Measurements from ENCODE around the gene TTLL3.

DNA sequence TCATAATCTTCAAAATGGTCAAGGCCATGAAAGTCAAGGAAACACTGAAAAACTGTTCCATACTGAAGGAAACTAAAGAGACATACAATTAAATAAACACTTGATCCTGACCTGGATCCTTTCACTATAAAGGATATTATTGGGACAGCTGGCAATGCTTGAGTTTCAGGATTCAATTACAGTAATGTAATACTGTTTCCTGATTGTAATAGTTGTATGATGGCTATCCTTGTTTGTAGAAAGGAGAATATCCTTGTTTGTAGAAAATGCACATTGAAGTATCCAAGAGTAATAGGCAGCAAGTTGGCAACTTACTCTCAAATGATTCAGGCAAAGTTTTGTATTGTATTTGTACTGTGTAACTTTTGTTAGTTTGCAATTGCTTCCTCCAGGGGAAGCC lies 65.4 kb downstream of the TTLL3 start:
- TF ChIP-seq, protein P1, sequence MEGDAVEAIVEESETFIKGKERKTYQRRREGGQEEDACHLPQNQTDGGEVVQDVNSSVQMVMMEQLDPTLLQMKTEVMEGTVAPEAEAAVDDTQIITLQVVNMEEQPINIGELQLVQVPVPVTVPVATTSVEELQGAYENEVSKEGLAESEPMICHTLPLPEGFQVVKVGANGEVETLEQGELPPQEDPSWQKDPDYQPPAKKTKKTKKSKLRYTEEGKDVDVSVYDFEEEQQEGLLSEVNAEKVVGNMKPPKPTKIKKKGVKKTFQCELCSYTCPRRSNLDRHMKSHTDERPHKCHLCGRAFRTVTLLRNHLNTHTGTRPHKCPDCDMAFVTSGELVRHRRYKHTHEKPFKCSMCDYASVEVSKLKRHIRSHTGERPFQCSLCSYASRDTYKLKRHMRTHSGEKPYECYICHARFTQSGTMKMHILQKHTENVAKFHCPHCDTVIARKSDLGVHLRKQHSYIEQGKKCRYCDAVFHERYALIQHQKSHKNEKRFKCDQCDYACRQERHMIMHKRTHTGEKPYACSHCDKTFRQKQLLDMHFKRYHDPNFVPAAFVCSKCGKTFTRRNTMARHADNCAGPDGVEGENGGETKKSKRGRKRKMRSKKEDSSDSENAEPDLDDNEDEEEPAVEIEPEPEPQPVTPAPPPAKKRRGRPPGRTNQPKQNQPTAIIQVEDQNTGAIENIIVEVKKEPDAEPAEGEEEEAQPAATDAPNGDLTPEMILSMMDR (IDR thresholded peaks at IDR 0.05), result no peak
- TF ChIP-seq POLR2A (IDR thresholded peaks at IDR 0.05) (no peak), POLR2AphosphoS5 (IDR thresholded peaks at IDR 0.05) (no peak)

Data from upper lobe of left lung (tissue), 4 donors.